ENCODE measurements around the gene ZNF521.

ZNF521 gene

GRCh38 chr18:25279556-25279955, 72.4 kb downstream of the ZNF521 start:
- no peak for TF ChIP-seq CTCF (IDR thresholded peaks at IDR 0.05)

GRCh38 chr18:25279133-25279532, 72.8 kb downstream of the ZNF521 start:
- TF ChIP-seq CTCF (IDR thresholded peaks at IDR 0.05): no peak

- no peak for TF ChIP-seq CTCF (IDR thresholded peaks at IDR 0.05)
These were observed 73.6 kb downstream of the ZNF521 start for GRCh38 chr18:25278394-25278793.

- no peak for TF ChIP-seq CTCF (IDR thresholded peaks at IDR 0.05)
These were observed 76.5 kb downstream of the ZNF521 start for GRCh38 chr18:25275412-25276001.

- TF ChIP-seq CTCF (IDR thresholded peaks at IDR 0.05): no peak
These were observed 77.0 kb downstream of the ZNF521 start for GRCh38 chr18:25274926-25275325.

GRCh38 chr18:25262920-25263319, 89.0 kb downstream of the ZNF521 start:
- no peak for TF ChIP-seq CTCF (IDR thresholded peaks at IDR 0.05)

GRCh38 chr18:25261768-25262167, 90.2 kb downstream of the ZNF521 start:
- TF ChIP-seq CTCF (IDR thresholded peaks at IDR 0.05): no peak

- TF ChIP-seq CTCF (IDR thresholded peaks at IDR 0.05): no peak
These were observed 95.5 kb downstream of the ZNF521 start for GRCh38 chr18:25256439-25256838.
